Activated CD8-positive, alpha-beta memory T cell treated with anti-CD3 and anti-CD28 coated beads, Interleukin-2, amount 50 U/mL, for 1 hour (primary cell): ENCODE measurements around the gene SKI.
A peak's percentile ranks its signal among the peaks of the same experiment; 100 is the strongest.

ENCODE experiments used
- DNase-seq: peaks from one replicate; pipeline ENCODE4 v3.0.0-alpha.2; 2020; ENCODE audit errors: extremely low read depth

The SKI gene

DNA sequence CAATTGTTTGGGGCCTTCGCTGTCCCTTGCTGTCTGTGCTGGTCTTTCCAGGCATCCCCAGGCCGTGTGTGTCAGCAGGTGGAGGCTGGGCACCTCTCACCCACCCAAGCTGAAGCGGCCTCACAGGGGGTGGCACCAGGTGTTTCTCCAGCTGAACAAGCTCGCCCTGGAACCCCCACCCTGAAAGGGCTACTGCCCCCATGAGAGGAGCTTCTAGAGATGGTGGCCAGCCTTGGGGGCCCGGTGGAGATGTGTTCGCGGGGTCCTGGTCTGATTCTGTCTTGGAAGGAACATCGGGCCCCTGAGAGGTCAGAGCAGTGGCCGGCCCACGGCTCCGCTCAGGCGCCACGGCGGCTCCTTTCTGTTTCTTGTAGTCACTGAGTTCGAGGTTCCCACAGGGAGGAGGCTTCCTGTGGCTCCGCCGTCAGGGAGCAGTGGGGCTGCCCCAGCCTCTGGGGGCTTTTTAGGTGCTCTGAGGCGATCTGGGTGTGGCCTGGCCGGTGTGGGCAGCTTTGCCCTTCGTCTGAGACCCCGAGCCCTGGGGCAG is 46.9 kb downstream of the SKI start:
- no peak for DNase-seq

DNA sequence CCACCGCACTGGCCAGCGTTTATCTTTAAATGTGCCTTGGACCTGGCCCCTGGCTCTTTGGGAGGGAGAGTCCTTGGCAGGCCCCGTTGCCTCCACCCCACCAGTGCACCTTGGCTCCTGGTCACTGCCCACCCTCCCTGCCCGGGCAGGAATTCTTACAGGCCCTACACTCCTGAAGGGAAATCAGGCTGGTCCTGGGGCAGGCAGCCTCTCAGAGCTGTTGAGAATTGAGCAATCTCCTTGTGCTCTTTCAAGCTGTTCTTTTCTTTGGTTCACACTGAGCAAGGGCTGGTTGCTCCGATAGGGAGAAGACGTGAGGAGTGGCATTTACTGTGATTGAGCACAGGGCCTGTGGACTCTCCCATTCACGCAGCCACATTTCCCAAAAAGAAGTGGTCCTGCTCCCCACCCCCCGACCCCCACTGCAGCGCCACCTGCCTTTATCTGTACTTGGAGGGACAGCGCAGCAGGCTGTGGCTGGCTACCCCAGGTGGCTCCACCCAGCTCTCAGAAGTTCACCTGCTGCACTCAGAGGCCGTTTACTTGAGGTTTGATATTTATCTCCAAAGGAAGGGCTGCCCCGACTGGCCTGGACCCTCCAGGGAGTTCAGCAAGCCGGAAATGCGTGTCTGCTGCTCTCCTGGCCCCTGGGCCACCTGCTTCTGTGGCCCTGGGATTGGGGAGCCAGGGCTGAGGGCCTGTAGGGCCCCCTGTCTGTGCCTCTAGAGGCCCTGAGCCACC is 47.8 kb downstream of the SKI start:
- no peak for DNase-seq

DNA sequence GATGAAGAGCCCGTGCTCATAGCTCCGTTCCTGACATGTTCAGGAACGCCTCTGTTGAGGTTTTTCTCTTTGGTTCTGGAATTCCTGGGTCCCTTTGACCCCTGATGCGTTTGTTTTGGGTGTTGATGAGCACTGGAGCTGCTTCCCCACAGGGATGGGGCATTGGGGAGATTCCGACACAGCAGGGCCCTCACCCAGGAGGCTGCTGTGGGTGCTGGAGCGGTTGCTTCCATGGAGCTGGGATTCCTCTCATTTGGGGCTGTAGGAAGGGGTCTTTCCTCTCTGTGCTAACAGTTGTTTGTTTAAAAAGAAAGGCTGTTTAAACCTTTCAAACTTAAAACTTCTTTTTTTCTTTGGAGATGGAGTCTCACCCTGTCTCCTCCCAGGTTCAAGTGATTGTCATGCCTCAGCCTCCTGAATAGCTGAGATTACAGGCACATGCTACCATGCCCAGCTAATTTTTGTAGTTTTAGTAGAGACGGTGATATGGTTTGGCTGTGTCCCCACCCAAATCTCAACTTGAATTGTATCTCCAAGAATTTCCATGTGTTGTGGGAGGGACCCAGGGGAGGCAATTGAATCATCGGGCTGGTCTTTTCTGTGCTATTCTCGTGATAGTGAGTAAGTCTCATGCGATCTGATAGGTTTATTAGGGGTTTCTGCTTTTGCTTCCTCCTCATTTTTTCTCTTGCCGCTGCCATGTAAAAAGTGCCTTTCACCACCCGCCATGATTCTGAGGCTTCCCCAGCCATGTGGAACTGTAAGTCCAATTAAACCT is 48.9 kb downstream of the SKI start:
- no peak for DNase-seq

- DNase-seq: no peak
Measured at GRCh38 chr1:2277741-2278488, 49.8 kb downstream of the SKI start.

- DNase-seq: no peak
Measured at GRCh38 chr1:2278591-2279209, 50.6 kb downstream of the SKI start.

DNA sequence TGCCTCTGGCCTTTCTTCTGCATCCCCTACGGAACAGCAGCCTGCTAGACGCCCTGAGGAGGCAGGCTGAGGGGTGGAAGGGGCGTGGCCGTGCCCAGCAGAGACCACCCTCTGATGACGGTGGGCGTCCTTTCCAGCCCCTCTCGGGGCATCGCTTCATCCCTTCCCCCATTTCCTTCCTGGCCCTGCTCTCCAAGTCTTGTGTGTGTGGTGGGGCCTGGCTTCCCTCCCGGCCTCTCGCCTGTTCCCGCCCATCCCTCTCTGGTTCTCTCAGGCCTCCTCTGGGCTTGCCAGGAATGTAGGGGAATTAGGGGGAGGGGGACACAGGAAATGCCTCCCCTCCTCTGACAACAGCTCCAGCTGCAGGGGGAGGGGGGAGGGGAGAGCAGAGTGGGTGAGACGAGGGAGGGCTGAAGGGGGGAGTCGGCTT is 51.1 kb downstream of the SKI start:
- no peak for DNase-seq

DNA sequence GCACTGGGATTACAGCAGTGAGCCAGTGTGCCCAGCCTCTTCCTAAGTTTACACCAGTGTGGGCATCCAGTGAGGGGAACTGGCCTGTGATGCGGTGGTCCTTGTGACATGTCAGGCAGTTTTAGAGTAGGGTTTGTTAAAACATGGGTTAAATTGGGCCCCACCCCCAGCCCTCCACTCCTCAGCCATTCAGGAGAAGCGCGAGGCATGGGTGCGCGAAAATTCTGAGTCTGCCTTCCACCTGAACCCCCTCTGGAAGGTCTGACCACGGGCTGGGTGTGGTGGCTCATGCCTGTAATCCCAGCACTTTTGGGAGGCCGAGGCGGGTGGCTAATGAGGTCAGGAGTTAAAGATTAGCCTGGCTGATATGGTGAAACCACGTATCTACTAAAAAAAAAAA is 51.7 kb downstream of the SKI start:
- DNase-seq: no peak

GRCh38 chr1:2282556-2283270 is 54.6 kb downstream of the SKI start:
- no peak for DNase-seq

DNA sequence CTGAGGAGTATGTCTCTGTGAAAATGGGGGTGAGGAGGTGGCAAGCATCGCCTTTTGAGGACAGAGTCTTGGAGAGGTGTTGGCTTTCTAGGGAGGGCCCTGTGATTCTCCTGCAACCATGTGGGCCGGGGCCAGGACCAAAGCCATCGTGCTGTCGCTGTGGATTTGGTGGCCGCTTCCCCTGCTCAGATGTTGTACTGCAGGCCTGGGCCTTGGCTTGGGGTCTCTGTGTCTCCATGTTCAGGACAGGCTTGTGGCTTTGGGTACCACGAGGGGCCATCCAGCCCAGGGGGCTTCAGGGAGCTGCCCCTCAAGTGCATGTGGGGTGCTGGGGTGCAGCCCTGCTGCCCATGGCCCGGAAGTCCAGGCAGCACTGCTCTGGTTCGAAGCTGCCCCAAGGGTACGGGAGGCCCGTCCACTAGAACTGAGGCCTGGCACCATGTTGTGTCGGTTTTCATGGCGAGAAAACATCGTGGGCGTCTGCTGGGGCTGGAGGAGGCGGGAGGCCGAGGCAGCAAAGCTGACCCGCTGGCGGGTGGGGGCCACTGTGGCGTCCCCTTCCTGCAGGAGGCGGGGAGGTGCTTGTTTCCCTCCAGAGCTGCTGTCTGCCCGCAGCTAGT is 55.4 kb downstream of the SKI start:
- no peak for DNase-seq

DNA sequence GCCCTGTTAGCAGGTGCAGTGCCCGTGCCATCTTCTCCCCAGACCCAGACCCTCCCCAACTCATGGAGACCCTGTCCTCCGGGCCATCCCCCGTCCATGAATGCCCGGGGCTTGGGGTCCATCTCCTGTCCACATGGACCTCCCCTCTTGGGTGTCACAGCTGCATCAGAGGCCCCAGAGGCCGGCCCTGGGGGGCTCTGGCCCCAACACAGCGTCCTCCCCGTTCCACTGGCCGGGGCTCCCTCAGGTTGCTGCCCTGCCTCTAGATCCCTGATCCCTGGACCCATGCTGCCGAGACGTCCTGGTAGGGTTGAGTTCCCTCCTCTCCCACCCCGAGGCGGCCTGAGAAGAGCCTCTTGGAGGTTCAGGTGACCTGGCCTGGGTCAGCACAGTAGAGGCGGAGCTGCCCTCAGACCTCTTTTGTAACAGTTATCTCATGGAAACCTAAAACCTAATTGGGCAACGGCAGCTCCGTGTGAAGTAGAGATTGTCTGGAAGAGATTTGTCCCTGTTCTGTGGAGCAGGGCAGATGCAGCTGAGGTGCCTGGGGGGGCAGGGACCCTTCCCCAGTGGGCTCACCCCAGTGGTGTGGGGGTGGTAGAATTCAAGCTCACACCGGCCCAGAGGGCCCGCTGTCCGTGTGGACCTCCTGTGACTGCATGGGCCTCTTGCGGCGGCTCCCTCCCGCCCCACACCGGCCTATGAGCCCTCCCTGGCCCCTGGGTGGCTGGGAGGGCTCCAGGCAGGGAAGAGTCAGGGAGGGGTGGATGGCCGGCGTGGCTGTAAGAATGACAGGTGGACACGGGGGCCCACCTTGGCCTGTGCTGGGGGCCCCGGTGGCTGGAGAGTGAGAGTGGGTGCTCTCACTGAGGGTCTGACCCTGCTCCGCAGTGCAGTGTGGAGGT is 56.1 kb downstream of the SKI start:
- DNase-seq: no peak

- no peak for DNase-seq
Measured at GRCh38 chr1:2284932-2285331, 56.8 kb downstream of the SKI start.

DNA sequence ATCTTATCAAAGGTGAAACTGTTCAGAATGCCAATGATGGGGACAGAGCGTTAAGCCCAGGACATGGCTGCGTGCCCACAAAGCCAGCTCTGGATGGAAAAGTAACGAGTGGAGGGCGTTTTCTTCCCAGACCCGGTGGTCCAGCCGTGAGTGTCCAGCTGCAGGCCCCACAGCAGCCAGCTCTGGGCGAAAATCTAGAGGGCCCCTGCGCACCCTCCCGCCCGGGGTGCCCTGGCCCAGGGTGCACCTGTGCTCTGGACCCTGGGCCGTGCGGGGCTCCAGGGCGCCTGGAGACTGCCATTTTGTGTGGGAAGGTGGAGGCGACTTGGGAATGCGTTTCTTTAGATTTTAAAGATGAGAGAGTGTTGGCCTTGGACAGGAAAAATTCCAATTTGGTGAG is 58.8 kb downstream of the SKI start:
- no peak for DNase-seq

GRCh38 chr1:2287649-2288048 is 59.5 kb downstream of the SKI start:
- DNase-seq: no peak

GRCh38 chr1:2288311-2288710 is 60.2 kb downstream of the SKI start:
- DNase-seq: no peak

DNA sequence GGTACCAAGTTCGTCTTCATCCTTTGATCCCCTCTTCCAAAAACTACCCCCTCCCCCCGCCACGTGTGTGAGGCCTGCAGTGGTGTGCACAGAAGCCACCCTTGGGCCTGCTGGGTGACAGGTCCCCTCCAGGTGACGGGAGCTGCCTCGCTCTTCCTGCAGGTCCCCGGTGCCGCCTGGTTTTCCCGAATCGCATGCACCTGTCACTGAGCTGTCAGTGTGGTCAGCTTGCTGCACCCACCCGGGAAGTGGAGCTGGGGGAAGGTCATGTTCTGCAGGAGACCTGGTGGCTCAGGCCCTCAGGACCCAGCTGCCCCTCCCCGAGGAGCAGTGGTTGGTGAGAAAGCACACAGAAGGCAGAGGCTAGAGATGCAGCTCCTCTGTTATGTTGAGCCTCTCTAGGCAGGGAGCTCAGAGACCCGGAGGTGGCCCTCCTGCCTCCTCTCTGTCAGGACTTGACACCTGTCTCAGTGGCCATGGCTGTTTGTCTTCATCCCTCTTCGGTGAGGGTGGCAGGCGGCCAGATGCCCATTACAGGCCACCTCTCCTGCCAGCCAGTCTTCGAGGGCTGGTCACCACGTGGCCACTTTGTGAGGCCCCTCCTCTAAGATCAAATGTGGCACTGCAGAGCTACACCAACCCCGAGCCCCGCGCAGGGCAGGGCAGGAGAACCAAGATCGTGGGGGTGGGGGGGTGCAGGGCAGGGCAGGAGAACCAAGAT is 60.9 kb downstream of the SKI start:
- DNase-seq: no peak

- no peak for DNase-seq
Measured at GRCh38 chr1:2289607-2290006, 61.5 kb downstream of the SKI start.

DNA sequence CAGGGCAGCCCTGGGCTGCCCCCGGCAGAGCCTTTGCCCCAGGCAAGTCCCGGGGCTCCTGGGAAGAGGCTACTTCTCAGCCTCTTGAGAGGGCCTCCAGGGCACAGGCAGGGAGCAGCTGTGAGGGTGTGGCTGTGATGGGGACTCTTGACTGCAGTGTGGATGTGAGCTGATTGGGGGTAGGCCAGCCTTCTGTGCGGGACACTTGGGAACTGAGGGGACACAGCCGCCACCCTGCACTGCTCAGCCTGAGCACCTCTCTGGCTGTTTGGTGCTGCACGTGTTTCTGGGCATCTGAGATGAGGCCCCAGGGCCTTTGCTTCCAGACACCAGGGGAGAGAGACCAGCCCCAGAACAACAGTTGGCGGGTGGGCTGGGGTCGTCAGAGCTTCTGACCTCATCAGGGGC is 62.1 kb downstream of the SKI start:
- no peak for DNase-seq

- DNase-seq: peak; percentile 70
Measured at GRCh38 chr1:2290595-2291510, 62.7 kb downstream of the SKI start.
